IPS DF 6.9 (cell line): Measurements from ENCODE around the gene ATXN7L3.
"Not testable (repeated sequence)": the region's sequence is repeated elsewhere in the genome, so short reads cannot be mapped to it uniquely, and the experiment has no call there.

Source experiments
- DNase-seq: peaks from one replicate; pipeline ENCODE4 v3.0.0-alpha.2; 2013; ENCODE audit warnings: low read depth, low spot score
- H3K27ac ChIP-seq: one replicate; pipeline ENCODE4 v1.5.1; 2013; ENCODE audit warnings: low read length, control low read depth
- H3K27me3 ChIP-seq: 2 replicates; pipeline ENCODE4 v1.6.1; 2013; ENCODE audit warnings: mild to moderate bottlenecking, low read length; ENCODE audit not compliant: control insufficient read depth, insufficient read depth
- H3K36me3 ChIP-seq: 2 replicates; pipeline ENCODE4 v1.6.1; 2013; ENCODE audit warnings: low read length; ENCODE audit not compliant: control insufficient read depth, insufficient read depth
- H3K4me1 ChIP-seq: 2 replicates; pipeline ENCODE4 v1.6.1; 2013; ENCODE audit warnings: low read length; ENCODE audit not compliant: control insufficient read depth, insufficient read depth
- H3K4me3 ChIP-seq: 2 replicates; pipeline ENCODE4 v1.5.1; 2013; ENCODE audit warnings: mild to moderate bottlenecking, low read length
- H3K9me3 ChIP-seq: 2 replicates; pipeline ENCODE4 v1.6.1; 2013; ENCODE audit warnings: low read length, inconsistent platforms; ENCODE audit not compliant: control insufficient read depth, insufficient read depth
- WGBS: extraction: QIAGEN DNeasy Blood & Tissue Kit; methylation state at CpG from one replicate; pipeline ENCODE4 v1.1.7; 2013; ENCODE audit warnings: mixed read lengths, missing lambda C conversion rate; ENCODE audit not compliant: insufficient read length, insufficient coverage; 5-methylcytosine and 5-hydroxymethylcytosine counted together

ATXN7L3 gene

GRCh38 chr17:44149066-44149465, 50.6 kb downstream of the ATXN7L3 start:
- H3K9me3 ChIP-seq, H3K4me1 ChIP-seq, DNase-seq, H3K27me3 ChIP-seq, H3K4me3 ChIP-seq, H3K27ac ChIP-seq: not testable (repeated sequence)
- no CpG with 5 or more reads among the region's 3 CpGs for WGBS
- H3K36me3 ChIP-seq, result peaks cover 20% of the 10 kb centered on the region

DNA sequence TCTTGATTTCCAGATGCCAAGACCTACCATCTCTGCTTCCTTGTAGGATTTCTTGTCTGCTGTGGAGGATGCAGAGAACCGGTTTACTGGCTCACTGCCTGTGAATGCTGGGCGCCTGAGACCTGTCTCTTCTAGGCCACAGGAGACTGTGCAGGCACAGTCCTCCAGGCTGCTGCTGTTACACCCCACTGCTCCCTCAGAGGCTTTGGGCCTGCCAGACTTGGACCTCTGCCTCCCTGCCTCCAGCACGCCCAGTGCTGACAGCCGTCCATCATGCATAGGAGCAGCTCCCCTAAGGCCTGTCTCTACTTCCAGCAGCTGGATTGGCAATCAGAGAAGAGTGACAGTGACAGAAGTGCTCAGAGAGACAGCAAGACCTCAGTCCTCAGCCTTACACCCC, 51.9 kb downstream of the ATXN7L3 start:
- no peak overlapping the region for H3K4me3 ChIP-seq
- H3K27ac ChIP-seq, result no peak overlapping the region
- no peaks in the 10 kb centered on the region for H3K9me3 ChIP-seq
- no peaks in the 10 kb centered on the region for H3K4me1 ChIP-seq
- no peak for DNase-seq
- WGBS, result no CpG with 5 or more reads among the region's 4 CpGs
- H3K36me3 ChIP-seq, result peaks cover 19% of the 10 kb centered on the region
- no peaks in the 10 kb centered on the region for H3K27me3 ChIP-seq

GRCh38 chr17:44146375-44147346, 53.0 kb downstream of the ATXN7L3 start:
- no CpG with 5 or more reads among the region's 2 CpGs for WGBS
- Histone ChIP-seq H3K9me3 (no peaks in the 10 kb centered on the region), H3K27me3 (no peaks in the 10 kb centered on the region), H3K27ac (no peak overlapping the region), H3K4me3 (no peak overlapping the region), H3K4me1 (no peaks in the 10 kb centered on the region), H3K36me3 (peaks cover 15% of the 10 kb centered on the region)
- DNase-seq, result no peak

DNA sequence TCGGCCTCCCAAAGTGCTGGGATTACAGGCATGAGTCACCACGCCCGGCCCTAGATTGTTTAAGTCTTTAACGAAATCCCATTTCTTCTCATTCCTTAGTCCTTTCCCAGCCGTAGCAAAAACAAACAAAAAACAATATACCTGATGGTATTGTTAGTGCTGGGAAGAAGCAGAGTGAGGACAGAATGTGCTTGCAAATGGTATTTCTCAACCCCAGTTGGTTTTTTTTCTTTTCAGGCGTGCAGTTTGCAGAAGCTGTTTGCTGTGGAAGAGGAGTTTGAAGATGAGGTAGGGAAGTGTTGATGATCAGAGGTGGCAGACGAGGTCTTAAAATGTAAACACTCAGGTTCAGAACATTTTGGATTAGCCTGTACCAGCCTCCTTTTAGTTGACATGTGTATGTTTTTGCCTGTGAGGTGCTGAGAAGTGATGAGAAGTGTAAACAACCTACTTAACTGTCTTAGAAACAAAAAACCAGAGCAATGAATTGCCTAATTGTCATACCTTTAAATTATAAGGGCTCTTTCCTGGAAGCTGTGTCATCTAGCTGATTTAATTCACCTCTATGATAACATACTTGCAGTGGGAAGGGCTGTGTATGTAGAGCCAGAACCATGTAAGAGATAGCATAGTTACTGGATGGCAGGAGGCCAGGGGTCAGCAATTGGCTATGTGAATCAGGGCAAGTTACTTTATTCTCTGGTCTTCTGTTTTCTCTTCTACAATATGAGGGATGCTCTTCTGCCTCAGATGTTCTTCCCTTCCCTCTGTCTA, 54.5 kb downstream of the ATXN7L3 start:
- Histone ChIP-seq H3K27ac (no peak overlapping the region), H3K36me3 (peaks cover 15% of the 10 kb centered on the region), H3K4me3 (no peak overlapping the region), H3K4me1 (no peaks in the 10 kb centered on the region), H3K9me3 (no peaks in the 10 kb centered on the region), H3K27me3 (no peaks in the 10 kb centered on the region)
- WGBS, result no CpG with 5 or more reads among the region's 7 CpGs
- no peak for DNase-seq

GRCh38 chr17:44143921-44144320, 55.8 kb downstream of the ATXN7L3 start:
- H3K27ac ChIP-seq, DNase-seq, H3K4me1 ChIP-seq, H3K9me3 ChIP-seq, H3K4me3 ChIP-seq, H3K27me3 ChIP-seq: not testable (repeated sequence)
- H3K36me3 ChIP-seq, result peaks cover 11% of the 10 kb centered on the region
- no CpG with 5 or more reads among the region's 8 CpGs for WGBS
